D721Med (cell line): ENCODE measurements around the gene UPF3A.
A peak's percentile ranks its signal among the peaks of the same experiment; 100 is the strongest.

Source experiments
- DNase-seq: peaks from one replicate; pipeline ENCODE4 v3.0.0; 2011; ENCODE audit warnings: low spot score; ENCODE audit not compliant: insufficient read length
- FAIRE-seq: peaks from 2 replicates; lab custom pipeline; 2011; peaks lifted over from hg19 to GRCh38; lab: Jason Lieb, UNC
- CTCF ChIP-seq: IDR thresholded peaks from 2 replicates; pipeline ENCODE4 v1.5.1; 2012; ENCODE audit warnings: mild to moderate bottlenecking, control low read depth; ENCODE audit not compliant: insufficient read depth; ENCODE audit errors: missing control alignments

UPF3A gene

GRCh38 chr13:114281351-114282040 lies at the start of gene UPF3A:
TSS of gene UPF3A (plus strand) at chr13:114281601. CDS start at chr13:114281640, 39 bp downstream.
- FAIRE-seq (no peak), DNase-seq (peak; percentile 51)
- TF ChIP-seq CTCF: no peak

DNA sequence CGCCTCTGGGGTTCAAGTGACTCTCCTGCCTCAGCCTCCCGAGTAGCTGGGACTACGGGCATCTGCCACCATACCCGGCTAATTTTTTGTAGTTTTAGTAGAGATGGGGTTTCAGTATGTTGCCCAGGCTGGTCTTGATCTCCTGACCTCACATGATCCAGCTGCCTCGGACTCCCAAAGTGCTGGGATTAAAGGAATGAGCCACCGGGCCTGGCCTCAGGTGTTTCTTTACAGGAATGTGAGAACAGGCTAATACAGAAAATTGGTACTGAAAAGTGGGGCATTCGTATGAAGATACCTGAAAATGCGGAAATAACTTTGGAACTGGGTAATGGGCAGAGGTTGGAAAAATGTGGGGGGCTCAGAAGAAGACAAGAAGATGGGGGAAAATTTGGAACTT lies 49.5 kb upstream of the UPF3A start:
- no peak for TF ChIP-seq CTCF
- FAIRE-seq (no peak), DNase-seq (no peak)

- DNase-seq: no peak
- no peak for TF ChIP-seq CTCF
- no peak for FAIRE-seq
Observed at GRCh38 chr13:114234266-114234644, 47.1 kb upstream of the UPF3A start.

- TF ChIP-seq CTCF: no peak
- FAIRE-seq: no peak
Observed at GRCh38 chr13:114234645-114235421, 46.6 kb upstream of the UPF3A start, which contains the start of gene CDC16. TSS of gene CDC16 (plus strand) at chr13:114234897. CDS start at chr13:114235085, 188 bp downstream.

DNA sequence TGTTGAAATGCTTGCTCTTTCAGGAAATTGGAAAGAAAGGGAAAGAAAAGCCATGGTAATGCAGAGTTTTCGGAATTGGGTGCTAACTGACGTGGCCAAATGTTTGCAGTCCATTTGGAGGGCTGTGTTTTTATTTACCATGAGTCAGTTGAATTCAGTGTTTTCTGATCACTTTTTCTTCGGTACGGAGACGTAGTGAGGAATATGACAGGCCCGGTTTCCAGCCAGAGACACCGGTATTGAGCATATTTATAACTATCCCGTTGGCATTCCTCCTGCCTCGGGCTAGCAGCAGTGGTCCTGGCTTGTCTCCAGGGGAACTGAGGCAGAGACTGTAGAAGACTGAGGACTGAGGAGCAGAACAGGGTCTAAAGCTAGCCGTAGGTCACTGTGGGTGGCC lies 45.7 kb upstream of the UPF3A start:
- no peak for TF ChIP-seq CTCF
- DNase-seq (no peak), FAIRE-seq (no peak)

More at GRCh38 chr13:114234645-114235421, 46.6 kb upstream of the UPF3A start, which contains the start of gene CDC16:
- DNase-seq: peak; percentile 84

- no peak for TF ChIP-seq CTCF
- FAIRE-seq: no peak
- DNase-seq: no peak
Observed at GRCh38 chr13:114236227-114236626, 45.2 kb upstream of the UPF3A start.
